GM18909 (cell line): ENCODE results near the gene ARHGAP42.
"Not testable (repeated sequence)": the region's sequence is repeated elsewhere in the genome, so short reads cannot be mapped to it uniquely, and the experiment has no call there.

ENCODE experiments used
- ATAC-seq: cut with Tn5 transposase; IDR thresholded peaks from one replicate; pipeline ENCODE4 v1.9.1; 2021; ENCODE audit warnings: mild to moderate bottlenecking; ENCODE audit not compliant: unreplicated experiment, poor library complexity

The ARHGAP42 gene

DNA sequence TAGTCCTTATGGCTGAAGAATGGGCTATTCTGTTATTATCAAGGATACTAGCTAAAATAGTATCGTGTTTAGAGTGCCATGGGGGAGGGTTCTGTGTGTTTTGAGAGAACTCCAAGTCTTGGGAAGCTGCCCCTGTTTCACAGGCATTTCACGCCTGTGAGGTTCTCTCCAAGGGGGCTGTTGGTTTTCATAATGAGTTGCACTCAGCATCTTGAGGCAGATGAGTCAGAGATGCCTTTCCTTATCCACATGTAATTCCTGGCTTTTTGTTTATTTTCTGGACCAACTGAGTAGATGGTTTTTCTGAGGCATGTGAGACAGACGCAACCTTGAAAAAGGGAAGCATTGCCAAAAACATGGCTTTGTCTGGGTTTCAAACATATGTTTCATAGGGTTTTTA, 203.7 kb downstream of the ARHGAP42 start:
- ATAC-seq, result no peak

DNA sequence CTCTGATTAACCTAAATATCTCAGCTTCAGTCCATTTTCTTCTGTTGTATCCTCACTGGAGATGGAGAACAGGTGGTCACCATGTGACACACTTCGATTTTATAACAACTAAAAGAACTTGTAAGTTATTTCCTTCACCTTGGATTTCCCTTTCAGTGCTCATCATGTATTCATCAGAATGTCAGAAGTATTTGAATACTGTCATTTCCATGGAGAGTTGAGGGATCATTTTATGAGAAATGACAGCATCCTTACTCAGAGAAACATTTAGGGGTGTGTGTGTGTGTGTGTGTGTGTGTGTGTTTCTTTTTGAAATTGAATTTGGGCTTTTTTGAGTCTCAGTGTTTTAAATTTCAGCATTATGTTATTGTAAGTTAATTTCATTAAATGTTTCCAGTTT, 205.8 kb downstream of the ARHGAP42 start:
- no peak for ATAC-seq

DNA sequence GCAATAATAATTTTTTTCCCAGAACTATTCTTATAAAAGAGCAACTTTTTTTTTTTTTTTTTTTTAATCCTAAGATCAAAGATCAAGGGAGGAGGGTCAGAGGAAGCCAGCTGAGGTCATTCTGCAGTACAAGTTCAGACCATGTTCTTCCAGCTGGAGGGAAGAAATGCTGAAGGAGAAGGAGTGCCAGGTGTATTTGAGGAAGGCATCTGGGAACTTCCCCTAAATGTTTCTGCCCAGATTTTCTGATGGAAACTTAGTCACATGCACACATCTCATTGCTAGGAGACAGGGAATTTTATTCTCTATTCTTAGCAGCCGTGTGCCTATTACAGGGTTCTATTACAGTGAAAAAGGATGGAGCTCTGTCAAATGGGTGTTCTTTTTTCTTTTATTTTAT, 208.4 kb downstream of the ARHGAP42 start:
- ATAC-seq, result no peak

DNA sequence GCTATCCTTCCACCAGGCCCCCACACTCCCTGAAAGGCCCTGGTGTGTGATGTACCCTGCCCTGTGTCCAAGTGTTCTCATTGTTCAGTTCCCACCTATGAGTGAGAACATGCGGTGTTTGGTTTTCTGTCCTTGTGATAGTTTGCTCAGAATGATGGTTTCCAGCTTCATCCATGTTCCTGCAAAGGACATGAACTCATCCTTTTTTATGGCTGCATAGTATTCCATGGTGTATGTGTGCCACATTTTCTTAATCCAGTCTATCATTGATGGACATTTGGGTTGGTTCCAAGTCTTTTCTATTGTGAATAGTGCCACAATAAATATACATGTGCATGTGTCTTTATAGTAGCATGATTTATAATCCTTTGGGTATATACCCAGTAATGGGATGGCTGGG, 208.9 kb downstream of the ARHGAP42 start:
- not testable (repeated sequence) for ATAC-seq

DNA sequence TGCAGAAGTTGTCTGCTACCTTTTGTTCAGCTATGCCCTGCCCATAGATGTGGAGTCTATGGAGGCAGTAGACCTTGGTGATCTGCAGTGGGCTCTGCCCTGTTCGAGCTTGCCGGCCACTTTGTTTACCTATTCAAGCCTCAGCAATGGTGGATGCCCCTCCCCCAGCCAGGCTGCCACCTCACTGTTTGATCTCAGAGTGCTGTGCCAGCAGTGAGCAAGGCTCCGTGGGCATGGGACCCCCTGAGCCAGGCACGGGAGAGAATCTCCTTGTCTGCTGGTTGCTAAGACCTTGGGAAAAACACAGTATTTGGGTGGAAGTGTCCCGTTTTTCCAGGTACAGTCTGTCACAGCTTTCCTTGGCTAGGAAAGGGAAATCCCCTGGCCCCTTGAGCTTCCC, 214.4 kb downstream of the ARHGAP42 start:
- not testable (repeated sequence) for ATAC-seq

DNA sequence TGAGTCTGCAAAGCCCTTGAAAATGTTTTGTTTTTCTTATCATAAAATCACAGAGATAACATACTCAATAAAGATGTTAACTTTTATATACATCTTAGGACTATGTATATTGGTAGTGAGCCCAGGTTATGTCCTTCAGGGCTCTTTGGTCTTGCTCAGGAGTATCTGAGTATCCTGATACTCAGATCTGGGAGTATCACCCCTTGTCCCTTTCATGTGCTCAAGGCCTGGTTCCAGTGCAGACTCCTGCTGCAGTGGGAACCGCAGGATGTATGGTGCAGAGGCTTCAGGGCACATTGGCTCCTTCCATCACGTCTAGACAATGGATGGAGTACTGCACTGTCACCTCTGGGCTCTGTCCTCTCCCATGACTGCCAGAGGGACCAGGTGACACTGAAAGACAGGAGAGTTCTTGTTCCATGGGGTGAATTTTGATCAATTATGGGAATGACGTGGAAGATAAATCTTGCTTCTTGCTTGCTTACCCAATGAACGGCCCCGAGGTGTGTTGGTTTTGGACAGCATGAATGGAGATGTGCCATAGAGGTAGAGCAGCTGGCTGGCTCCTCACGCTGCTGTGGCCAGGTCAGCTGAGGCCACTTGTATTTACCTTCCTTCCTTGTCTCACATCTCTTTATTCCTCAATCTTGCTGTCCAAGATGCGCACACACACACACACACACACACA, 215.5 kb downstream of the ARHGAP42 start:
- no peak for ATAC-seq

DNA sequence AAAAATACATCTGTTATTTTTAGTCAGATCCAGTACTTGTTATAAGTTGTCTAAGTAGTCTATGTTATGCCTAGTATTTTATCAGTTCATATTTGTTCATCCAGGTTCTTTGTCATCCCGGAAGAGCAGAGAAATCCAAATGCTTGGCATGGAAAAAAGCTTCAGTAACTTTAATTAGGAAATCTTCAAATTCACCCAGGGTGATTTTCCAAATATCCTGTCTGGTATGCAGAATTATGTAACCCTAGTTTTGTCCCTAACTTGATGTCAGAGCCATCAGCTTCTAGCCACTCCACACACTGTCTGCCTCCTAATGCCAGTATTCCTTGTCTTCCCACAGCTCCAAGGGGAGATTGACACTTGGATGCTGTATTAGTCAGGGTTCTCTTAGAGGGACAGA, 216.2 kb downstream of the ARHGAP42 start:
- ATAC-seq, result no peak

DNA sequence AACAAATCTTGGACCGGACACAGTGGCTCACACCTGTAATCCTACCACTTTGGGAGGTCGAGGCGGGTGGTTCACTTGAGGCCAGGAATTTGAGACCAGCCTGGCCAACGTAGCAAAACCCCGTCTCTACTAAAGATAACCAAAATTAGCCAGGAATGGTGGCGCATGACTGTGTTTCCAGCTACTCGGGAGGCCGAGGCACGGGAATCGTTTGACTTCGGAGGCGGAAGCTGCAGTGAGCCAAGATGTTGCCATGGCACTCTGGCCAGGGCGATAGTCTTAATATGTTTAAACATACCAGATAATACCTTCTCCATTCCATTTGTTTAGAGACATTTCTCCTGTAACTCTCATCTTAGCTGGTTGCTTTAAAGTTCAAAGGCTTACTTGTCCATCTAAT, 218.6 kb downstream of the ARHGAP42 start:
- ATAC-seq, result no peak

DNA sequence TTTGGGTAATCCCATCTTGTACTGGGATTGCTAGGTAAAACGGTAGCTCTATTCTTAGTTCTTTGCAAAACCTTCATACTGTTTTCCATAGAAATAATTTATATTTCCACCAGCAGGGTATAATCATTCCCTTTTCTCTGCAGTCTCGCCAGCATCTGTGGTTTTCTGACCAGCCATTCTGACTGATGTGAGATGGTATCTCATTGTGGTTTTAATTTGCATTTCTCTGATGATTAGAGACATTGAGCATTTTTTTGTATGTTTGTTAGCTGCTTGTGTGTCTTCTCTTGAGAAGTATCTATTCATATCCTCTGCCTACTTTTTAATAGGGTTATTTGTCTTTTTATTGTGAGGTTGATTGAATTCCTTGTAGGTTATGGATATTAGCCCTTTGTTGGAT, 221.7 kb downstream of the ARHGAP42 start:
- peak; percentile 61 for ATAC-seq

DNA sequence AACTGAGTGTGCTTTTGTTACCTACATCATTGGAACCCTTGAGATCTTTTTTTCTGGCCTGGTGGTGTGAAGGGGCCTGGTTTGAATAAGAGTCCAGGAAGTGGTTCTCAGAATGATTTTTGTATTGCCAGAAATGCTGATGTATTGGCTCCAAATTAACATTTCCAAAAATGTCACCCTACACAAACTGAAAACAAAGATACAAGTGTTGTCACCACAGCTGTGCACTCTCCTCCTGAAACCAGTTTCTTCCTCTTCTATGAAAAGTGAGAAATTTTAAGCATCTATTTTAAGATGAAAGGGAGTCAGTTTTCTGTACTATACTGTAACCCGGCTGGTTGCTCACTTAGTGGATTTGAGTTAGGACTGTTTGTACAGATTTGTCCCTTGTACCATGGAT, 223.7 kb downstream of the ARHGAP42 start:
- peak; percentile 93 for ATAC-seq

DNA sequence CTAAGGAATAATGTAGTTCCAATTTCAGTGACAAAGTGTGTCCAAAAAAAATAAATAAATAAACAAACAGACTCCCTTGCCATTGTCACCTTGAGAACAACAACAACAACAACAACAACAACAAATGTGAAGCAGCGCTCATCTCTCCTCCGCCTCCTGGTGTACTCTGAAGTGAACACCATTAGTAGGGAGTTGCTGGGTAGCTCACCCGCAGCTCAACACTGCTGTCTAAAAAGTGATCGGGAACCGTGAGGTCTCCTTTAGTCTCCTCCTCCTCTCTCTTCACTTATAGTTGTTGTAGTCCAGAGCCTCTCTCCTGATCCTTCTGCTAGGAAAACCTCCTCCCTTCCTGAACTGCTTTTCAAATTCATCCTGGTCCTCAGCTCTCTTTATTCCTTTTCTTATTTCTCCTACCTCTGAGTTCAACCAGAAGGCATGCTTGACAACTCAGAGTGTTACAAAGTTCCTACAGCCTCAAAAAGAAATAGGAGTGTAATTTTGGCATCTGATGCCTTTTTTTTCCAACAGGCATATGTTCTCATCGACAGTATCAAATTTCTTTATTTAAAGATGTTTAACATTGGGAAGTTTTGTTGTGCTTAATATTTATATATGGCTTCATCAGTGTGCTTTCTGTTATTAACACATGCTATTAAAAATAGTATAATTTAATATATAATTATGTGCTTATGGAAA, 227.5 kb downstream of the ARHGAP42 start:
- no peak for ATAC-seq

DNA sequence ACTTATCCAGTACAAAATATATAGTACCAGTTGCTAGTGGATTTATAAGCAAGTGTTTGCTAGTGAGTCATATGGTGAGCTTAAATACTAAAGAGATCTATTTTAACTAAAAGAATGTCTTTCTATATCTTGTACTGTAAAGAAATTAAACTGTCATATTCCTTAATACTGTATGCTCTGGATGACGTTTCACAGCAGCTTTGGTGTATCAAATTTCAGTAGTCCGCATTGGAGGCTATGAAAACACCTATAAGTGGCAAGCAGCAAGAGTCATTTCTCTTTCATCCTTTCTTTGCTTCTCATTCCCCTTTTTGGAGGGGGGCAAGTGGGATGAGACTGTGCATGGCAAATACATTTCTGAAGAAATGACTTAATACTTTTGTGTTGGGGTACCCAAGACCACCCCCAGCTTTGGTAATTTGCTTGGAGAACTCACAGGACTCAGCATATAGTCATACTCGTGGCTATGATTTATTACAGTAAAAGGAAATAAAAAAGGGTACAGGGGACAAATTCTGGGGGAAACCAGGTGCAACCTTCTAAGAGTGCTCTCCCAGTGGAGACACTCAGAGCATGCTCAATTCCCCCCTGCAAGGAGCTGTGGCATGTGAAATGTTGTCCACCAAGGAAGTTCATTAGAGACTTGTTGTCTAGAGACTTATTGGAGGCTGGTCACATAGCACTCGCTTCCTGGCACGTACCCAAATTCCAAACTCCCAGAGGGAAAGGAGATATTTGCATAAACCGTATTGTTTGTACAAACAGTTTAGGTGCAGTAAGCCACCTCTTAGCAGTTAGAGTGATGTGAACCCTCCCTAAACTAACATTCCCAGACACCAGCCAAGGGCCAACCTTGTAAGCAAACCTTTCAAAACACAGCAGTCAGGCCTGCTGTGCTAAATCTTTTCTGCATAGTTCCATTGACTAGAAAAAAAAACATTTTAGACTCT, 231.7 kb downstream of the ARHGAP42 start:
- no peak for ATAC-seq

DNA sequence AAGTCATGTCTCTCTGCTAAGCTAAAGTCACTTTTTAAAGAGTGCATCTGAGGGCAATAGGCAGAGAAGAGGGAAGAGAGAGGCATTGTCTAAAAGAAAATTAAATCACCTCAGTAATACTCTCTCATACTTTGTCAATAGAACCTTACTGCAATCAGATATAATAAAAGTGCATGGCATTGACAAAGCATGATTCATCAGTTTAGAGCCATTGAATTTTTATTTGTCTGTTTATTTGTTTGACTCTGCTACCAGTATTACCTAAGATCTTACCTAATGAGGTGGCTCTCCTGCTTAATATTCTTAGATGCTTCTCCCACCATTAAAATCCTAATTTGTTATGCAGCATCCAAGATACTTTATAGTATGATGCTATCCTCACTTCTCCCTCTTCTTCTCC, 233.5 kb downstream of the ARHGAP42 start:
- ATAC-seq, result no peak

DNA sequence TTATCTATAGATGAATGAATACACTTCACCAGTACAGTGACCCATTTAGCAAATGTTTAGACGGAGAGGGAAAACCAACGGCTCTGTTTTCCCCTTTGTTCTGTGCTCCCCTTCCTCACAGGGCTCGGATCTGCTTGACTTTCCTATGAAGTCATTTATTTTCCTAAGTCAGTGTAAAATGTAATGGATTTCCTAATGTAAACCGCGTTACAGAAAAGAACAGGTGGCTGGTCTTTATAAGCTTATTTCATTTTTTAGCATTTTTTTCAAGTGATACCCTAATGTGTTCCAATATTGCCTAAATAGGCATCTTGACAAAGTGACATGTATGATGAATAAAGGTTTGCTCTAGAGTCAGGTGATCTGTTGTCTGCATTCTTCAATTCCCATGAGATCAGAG, 235.0 kb downstream of the ARHGAP42 start:
- ATAC-seq, result no peak

DNA sequence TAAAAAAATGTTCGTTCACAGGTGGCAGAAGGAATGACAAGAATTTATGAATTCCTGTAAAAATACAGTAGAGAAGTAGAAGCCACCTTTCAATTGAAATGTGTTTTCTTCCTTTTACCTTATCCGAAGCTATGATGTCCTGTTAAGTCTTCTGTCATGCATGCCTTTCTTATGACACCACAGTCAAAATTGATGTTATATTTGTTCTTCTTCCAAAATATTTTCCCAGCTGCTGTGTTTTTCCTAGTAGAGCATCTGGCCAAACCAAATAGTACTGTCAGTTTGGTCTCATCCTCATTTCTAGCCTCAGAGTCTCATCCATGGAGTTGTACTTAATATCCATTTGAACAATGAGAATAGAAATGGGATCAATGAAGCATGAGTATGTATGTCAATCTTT, 236.5 kb downstream of the ARHGAP42 start:
- no peak for ATAC-seq

DNA sequence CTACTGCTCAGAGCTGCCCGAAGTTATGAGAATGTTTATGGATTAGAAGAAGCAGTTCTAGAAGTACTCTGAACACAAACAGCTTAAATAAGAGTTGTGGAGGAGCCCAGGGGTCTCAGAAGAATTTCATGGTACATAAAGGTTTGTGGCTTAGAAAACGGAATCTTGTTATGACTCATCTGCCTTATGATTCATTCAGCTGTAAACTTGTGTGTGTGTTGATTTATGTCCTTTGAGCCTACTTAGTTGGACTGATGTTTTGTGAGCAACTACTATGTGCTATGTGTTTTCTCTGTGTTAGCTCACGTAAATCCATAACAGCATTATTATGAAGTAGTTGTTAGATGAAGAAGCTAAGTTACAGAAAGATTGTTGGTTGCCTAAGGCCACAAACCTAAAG, 238.8 kb downstream of the ARHGAP42 start:
- peak; percentile 90 for ATAC-seq

DNA sequence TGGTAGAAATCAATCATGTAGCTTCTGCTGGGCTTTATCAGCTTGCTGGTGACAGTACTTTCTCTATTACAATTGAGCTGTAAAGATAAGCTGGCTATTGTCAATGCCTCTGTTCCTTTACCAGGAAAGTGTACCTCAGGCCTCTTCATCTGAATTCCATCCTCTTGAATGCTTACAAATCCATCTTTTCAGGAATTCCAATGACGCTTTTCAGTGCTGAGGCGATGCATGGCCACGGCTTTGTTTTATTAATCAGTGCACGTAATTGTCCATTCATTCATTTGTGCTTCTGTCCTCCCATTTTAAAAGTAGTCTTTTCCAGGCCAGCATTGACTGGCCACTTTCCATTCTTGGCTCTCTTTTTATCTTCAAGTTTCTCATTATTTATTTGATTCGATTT, 240.5 kb downstream of the ARHGAP42 start:
- ATAC-seq, result no peak

DNA sequence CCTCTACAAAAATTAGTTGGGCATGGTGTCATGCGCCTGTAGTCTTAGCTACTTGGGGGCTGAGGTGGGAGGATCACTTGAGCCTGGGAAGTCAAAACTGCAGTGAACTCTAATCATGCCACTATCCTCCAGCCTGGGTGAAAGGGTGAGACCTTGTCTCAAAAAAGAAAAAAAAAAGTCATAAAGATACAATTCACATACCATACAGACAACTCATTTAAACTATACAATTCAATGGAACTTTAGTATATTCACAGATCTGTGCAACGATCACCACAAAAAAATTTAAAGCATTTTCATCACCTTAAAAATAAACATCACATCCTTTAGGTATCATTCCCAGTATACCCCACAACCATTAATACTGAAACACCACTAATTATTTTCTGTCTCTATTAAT, 241.3 kb downstream of the ARHGAP42 start:
- ATAC-seq, result no peak

DNA sequence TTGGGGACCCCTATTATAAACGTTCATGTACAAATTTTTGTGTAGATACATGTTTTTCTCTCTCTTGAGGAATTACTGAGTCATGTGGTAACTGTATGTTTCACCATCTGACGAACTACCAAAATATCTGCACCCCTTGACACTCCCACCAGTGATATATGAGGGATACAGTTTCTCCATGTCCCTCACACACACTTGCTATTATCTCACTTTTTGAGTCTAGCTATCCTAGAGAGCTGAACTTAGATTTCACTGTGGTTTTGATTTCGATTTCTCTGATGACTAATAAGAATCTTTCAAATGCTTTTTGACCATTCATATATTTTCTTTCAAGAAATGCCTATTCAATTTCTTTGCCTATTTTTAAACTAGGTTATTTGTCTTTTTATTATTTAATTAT, 242.3 kb downstream of the ARHGAP42 start:
- peak; percentile 56 for ATAC-seq

DNA sequence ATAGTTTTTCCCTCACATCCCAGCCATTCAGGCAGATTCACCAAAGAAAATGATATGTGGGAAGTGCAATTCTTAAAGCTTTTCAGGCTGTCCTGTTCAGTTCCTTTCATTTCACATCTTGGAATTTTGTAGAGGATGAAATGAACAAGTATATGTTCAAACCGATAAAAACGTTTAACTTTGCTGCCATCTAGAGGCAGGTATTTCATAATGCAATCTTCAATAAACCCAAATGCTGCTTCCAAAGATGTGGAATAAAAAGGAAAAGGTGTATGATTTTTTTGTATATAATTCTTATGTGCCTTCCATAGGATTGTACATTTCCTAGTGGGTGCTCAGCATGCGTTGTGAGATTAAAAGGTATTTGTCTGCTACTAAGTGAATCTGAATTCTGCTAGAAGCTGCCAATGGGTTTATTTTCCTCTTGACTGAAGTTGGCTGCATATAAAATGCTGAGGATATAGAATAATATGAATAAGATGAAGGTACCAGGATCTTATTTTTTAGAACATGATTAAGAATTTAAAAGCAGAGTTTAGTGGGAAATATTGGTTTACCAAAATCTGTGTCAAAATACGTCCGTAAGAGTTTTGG, 243.2 kb downstream of the ARHGAP42 start:
- no peak for ATAC-seq
